ENCODE results near the gene ANKRD53. TPM values are rescaled to one million over a fixed set of nuclear protein-coding genes. Genes with fewer than 3 reads are reported as not detected.

Gene ANKRD53
- total and polyA plus RNA-seq, 2 donors = 0.14 to 0.71 TPM

GRCh38 chr2:71001592-71001927 lies 23.1 kb downstream of the ANKRD53 start:
- Histone ChIP-seq H3K27ac (ENCODE audit: low read depth in 1 of 2, low read length in 1 of 2) (no peak overlapping the region), H3K4me3 (ENCODE audit: low read length in 2 of 2) (no peak overlapping the region), H3K9me3 (ENCODE audit: control insufficient read depth in 2 of 2, insufficient read depth in 1 of 2, low read length in 1 of 2) (no peaks in the 10 kb centered on the region), H3K4me1 (ENCODE audit: control insufficient read depth in 2 of 2, insufficient read depth in 2 of 2, low read length in 2 of 2) (peaks cover 3 to 8% of the 10 kb centered on the region in 2 donors), H3K36me3 (ENCODE audit: control insufficient read depth in 2 of 2, insufficient read depth in 2 of 2, low read length in 1 of 2) (no peaks in the 10 kb centered on the region), H3K27me3 (ENCODE audit: control insufficient read depth in 2 of 2, insufficient read depth in 1 of 2, low read length in 1 of 2) (peaks cover 0 to 12% of the 10 kb centered on the region in 2 donors)
- 94% methylated on average over 5 of the region's 5 CpGs for WGBS
- DNase-seq (ENCODE audit: low read depth in 6 of 9, low spot score in 9 of 9) = no peak

GRCh38 chr2:71001981-71002570 lies 23.6 kb downstream of the ANKRD53 start:
- whole genome bisulfite sequencing = 73% methylated on average over 11 of the region's 11 CpGs
- no peak for DNase-seq (ENCODE audit: low read depth in 6 of 9, low spot score in 9 of 9)
- Histone ChIP-seq H3K27me3 (ENCODE audit: control insufficient read depth in 2 of 2, insufficient read depth in 1 of 2, low read length in 1 of 2) (peaks cover 0 to 12% of the 10 kb centered on the region in 2 donors), H3K4me3 (ENCODE audit: low read length in 2 of 2) (no peak overlapping the region), H3K36me3 (ENCODE audit: control insufficient read depth in 2 of 2, insufficient read depth in 2 of 2, low read length in 1 of 2) (no peaks in the 10 kb centered on the region), H3K27ac (ENCODE audit: low read depth in 1 of 2, low read length in 1 of 2) (no peak overlapping the region), H3K9me3 (ENCODE audit: control insufficient read depth in 2 of 2, insufficient read depth in 1 of 2, low read length in 1 of 2) (no peaks in the 10 kb centered on the region), H3K4me1 (ENCODE audit: control insufficient read depth in 2 of 2, insufficient read depth in 2 of 2, low read length in 2 of 2) (peaks cover 3 to 8% of the 10 kb centered on the region in 2 donors)

GRCh38 chr2:71003396-71003795 lies 25.0 kb downstream of the ANKRD53 start:
- Histone ChIP-seq H3K27me3 (ENCODE audit: control insufficient read depth in 2 of 2, insufficient read depth in 1 of 2, low read length in 1 of 2) (peaks cover 0 to 13% of the 10 kb centered on the region in 2 donors), H3K27ac (ENCODE audit: low read depth in 1 of 2, low read length in 1 of 2) (no peak overlapping the region), H3K4me3 (ENCODE audit: low read length in 2 of 2) (no peak overlapping the region), H3K4me1 (ENCODE audit: control insufficient read depth in 2 of 2, insufficient read depth in 2 of 2, low read length in 2 of 2) (peaks cover 3 to 8% of the 10 kb centered on the region in 2 donors), H3K36me3 (ENCODE audit: control insufficient read depth in 2 of 2, insufficient read depth in 2 of 2, low read length in 1 of 2) (no peaks in the 10 kb centered on the region), H3K9me3 (ENCODE audit: control insufficient read depth in 2 of 2, insufficient read depth in 1 of 2, low read length in 1 of 2) (no peaks in the 10 kb centered on the region)
- no peak for DNase-seq (ENCODE audit: low read depth in 6 of 9, low spot score in 9 of 9)
- 95% methylated on average over 6 of the region's 6 CpGs for WGBS

- Histone ChIP-seq H3K4me3 (ENCODE audit: low read length in 2 of 2) (no peak overlapping the region), H3K27me3 (ENCODE audit: control insufficient read depth in 2 of 2, insufficient read depth in 1 of 2, low read length in 1 of 2) (peaks cover 0 to 15% of the 10 kb centered on the region in 2 donors), H3K9me3 (ENCODE audit: control insufficient read depth in 2 of 2, insufficient read depth in 1 of 2, low read length in 1 of 2) (no peaks in the 10 kb centered on the region), H3K36me3 (ENCODE audit: control insufficient read depth in 2 of 2, insufficient read depth in 2 of 2, low read length in 1 of 2) (no peaks in the 10 kb centered on the region), H3K27ac (ENCODE audit: low read depth in 1 of 2, low read length in 1 of 2) (no peak overlapping the region), H3K4me1 (ENCODE audit: control insufficient read depth in 2 of 2, insufficient read depth in 2 of 2, low read length in 2 of 2) (peaks cover 3 to 8% of the 10 kb centered on the region in 2 donors)
- 91% methylated on average over 11 of the region's 11 CpGs for WGBS
- no peak for DNase-seq (ENCODE audit: low read depth in 6 of 9, low spot score in 9 of 9)
These were observed 25.7 kb downstream of the ANKRD53 start for GRCh38 chr2:71003966-71004755.

DNA sequence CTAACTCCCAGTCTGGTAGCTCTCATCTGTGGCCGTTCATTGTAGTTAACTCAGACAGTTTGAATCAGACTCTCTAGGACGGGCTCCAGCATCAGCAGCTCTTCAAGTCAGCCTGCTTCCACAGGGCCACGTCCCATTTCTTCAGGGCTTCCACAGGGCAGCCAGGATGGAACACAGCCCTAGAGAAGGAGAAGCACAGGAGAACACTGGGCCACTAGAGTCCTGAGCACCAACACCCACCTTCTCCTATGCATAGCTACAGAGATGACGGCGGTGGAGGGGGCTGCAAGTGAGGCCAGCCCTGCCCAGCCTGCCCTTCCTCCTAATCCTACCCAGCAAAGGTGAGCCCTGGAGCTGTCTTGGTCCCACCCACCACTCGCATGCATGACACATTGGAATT lies 26.4 kb downstream of the ANKRD53 start:
- 96% methylated on average over 6 of the region's 6 CpGs for WGBS
- Histone ChIP-seq H3K36me3 (ENCODE audit: control insufficient read depth in 2 of 2, insufficient read depth in 2 of 2, low read length in 1 of 2) (no peaks in the 10 kb centered on the region), H3K27me3 (ENCODE audit: control insufficient read depth in 2 of 2, insufficient read depth in 1 of 2, low read length in 1 of 2) (peaks cover 0 to 15% of the 10 kb centered on the region in 2 donors), H3K9me3 (ENCODE audit: control insufficient read depth in 2 of 2, insufficient read depth in 1 of 2, low read length in 1 of 2) (no peaks in the 10 kb centered on the region), H3K27ac (ENCODE audit: low read depth in 1 of 2, low read length in 1 of 2) (no peak overlapping the region), H3K4me1 (ENCODE audit: control insufficient read depth in 2 of 2, insufficient read depth in 2 of 2, low read length in 2 of 2) (peaks cover 3 to 8% of the 10 kb centered on the region in 2 donors), H3K4me3 (ENCODE audit: low read length in 2 of 2) (no peak overlapping the region)
- DNase-seq (ENCODE audit: low read depth in 6 of 9, low spot score in 9 of 9) = no peak

GRCh38 chr2:71005271-71006202 lies 27.1 kb downstream of the ANKRD53 start:
- 93% methylated on average over 10 of the region's 10 CpGs for WGBS
- Histone ChIP-seq H3K36me3 (ENCODE audit: control insufficient read depth in 2 of 2, insufficient read depth in 2 of 2, low read length in 1 of 2) (no peaks in the 10 kb centered on the region), H3K9me3 (ENCODE audit: control insufficient read depth in 2 of 2, insufficient read depth in 1 of 2, low read length in 1 of 2) (no peaks in the 10 kb centered on the region), H3K4me1 (ENCODE audit: control insufficient read depth in 2 of 2, insufficient read depth in 2 of 2, low read length in 2 of 2) (peaks cover 3 to 8% of the 10 kb centered on the region in 2 donors), H3K27me3 (ENCODE audit: control insufficient read depth in 2 of 2, insufficient read depth in 1 of 2, low read length in 1 of 2) (peaks cover 0 to 15% of the 10 kb centered on the region in 2 donors), H3K4me3 (ENCODE audit: low read length in 2 of 2) (no peak overlapping the region), H3K27ac (ENCODE audit: low read depth in 1 of 2, low read length in 1 of 2) (no peak overlapping the region)
- no peak for DNase-seq (ENCODE audit: low read depth in 6 of 9, low spot score in 9 of 9)

DNA sequence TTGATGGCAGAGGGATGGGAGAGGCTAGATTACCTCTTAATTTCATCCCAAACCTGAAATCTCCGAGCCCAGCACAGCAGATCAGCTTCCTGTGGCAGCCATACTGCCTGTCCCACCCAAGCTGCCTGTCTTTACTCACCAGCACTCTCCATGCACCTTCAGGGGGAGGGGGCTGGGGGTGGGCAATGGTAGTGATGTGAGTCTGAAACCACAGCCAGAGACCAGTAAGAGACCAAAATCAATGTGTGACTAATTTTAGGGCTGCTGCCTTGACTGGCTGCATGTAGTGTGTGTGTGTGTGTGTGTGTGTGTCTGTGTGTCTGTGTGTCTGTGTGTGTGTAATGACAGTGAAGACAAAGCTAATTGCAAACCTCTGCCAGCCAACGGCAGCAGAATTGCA lies 27.9 kb downstream of the ANKRD53 start:
- H3K4me1 ChIP-seq (ENCODE audit: control insufficient read depth in 2 of 2, insufficient read depth in 2 of 2, low read length in 2 of 2) = peaks cover 0 to 2% of the 10 kb centered on the region in 2 donors
- WGBS = 87% methylated on average over 2 of the region's 2 CpGs
- DNase-seq (ENCODE audit: low read depth in 6 of 9, low spot score in 9 of 9) = no peak
- H3K27ac ChIP-seq (ENCODE audit: low read depth in 1 of 2, low read length in 1 of 2) = no peak overlapping the region
- H3K27me3 ChIP-seq (ENCODE audit: control insufficient read depth in 2 of 2, insufficient read depth in 1 of 2, low read length in 1 of 2) = peaks cover 0 to 14% of the 10 kb centered on the region in 2 donors
- H3K9me3 ChIP-seq (ENCODE audit: control insufficient read depth in 2 of 2, insufficient read depth in 1 of 2, low read length in 1 of 2) = no peaks in the 10 kb centered on the region
- no peaks in the 10 kb centered on the region for H3K36me3 ChIP-seq (ENCODE audit: control insufficient read depth in 2 of 2, insufficient read depth in 2 of 2, low read length in 1 of 2)
- no peak overlapping the region for H3K4me3 ChIP-seq (ENCODE audit: low read length in 2 of 2)

DNA sequence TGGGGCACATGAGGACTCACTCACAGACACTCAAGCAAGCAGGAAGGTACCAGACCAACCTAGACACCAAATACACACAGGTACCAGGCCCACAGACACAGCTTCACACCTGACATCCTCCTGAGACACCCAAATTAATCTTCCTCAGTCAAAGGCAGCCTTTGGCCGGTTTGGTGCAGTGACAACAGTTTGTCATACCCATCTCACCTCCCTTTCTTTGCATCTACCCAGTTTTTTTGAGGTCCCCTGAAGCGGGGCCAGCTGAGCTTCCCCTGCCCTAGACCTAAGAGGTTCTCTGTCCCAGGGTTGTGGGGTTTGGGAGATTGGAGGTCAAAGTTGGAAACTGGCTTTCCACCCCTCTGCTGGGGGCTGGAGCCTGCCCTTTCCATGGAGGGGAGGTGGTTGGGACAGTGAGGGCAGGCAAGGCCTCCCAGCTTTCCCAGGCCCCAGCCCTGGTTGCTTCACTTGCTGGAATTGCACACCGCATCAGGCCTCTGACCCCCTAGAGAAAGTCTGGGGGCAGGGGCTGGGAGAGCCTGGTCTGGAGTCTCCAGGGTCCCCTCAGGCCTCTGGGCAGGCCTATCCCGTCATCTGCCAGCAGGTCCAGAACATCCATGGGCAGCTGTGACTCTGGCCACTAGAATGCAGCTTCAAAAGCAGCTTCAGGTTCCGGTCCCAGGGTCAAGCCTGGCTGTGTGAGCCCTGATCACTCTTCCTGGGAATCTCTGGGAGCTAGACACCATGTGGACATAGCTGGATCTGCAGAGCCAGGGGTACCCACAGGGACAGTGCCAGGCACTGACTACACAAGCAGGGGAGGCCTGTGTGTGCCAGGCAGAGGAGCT lies 28.7 kb downstream of the ANKRD53 start:
- DNase-seq (ENCODE audit: low read depth in 6 of 9, low spot score in 9 of 9) = no peak
- peaks cover 0 to 13% of the 10 kb centered on the region in 2 donors for H3K27me3 ChIP-seq (ENCODE audit: control insufficient read depth in 2 of 2, insufficient read depth in 1 of 2, low read length in 1 of 2)
- no peak overlapping the region for H3K4me3 ChIP-seq (ENCODE audit: low read length in 2 of 2)
- no peak overlapping the region for H3K27ac ChIP-seq (ENCODE audit: low read depth in 1 of 2, low read length in 1 of 2)
- WGBS = 92% methylated on average over 5 of the region's 5 CpGs
- H3K4me1 ChIP-seq (ENCODE audit: control insufficient read depth in 2 of 2, insufficient read depth in 2 of 2, low read length in 2 of 2) = no peaks in the 10 kb centered on the region
- H3K9me3 ChIP-seq (ENCODE audit: control insufficient read depth in 2 of 2, insufficient read depth in 1 of 2, low read length in 1 of 2) = no peaks in the 10 kb centered on the region
- H3K36me3 ChIP-seq (ENCODE audit: control insufficient read depth in 2 of 2, insufficient read depth in 2 of 2, low read length in 1 of 2) = no peaks in the 10 kb centered on the region
